IPS-20b (cell line): ENCODE measurements around the gene IFRD2.
"Not testable (repeated sequence)": the region's sequence is repeated elsewhere in the genome, so short reads cannot be mapped to it uniquely, and the experiment has no call there.

Source experiments
- H3K27ac ChIP-seq: one replicate; pipeline ENCODE4 v1.5.1; 2013; ENCODE audit warnings: low read length
- H3K27me3 ChIP-seq: 2 replicates; pipeline ENCODE4 v1.6.1; 2013; ENCODE audit warnings: mild to moderate bottlenecking, low read length, inconsistent platforms; ENCODE audit not compliant: insufficient read depth
- H3K36me3 ChIP-seq: 2 replicates; pipeline ENCODE4 v1.6.1; 2013; ENCODE audit warnings: low read depth, mild to moderate bottlenecking, inconsistent platforms, low read length, moderate library complexity; ENCODE audit not compliant: insufficient read depth
- H3K4me1 ChIP-seq: 2 replicates; pipeline ENCODE4 v1.6.1; 2013; ENCODE audit warnings: mild to moderate bottlenecking, control low read depth, inconsistent platforms, low read length, moderate library complexity; ENCODE audit not compliant: insufficient read depth
- H3K4me3 ChIP-seq: 2 replicates; pipeline ENCODE4 v1.5.1; 2013; ENCODE audit warnings: mild to moderate bottlenecking, low read length, inconsistent platforms
- H3K9ac ChIP-seq: 2 replicates; pipeline ENCODE4 v1.6.1; 2013; ENCODE audit warnings: low read depth, mild to moderate bottlenecking, inconsistent platforms, low read length, moderate library complexity
- H3K9me3 ChIP-seq: 2 replicates; pipeline ENCODE4 v1.6.1; 2013; ENCODE audit warnings: mild to moderate bottlenecking, low read depth, low read length, inconsistent platforms; ENCODE audit not compliant: insufficient read depth

The IFRD2 gene

GRCh38 chr3:50268276-50268675 lies 24.0 kb downstream of the IFRD2 start:
- Histone ChIP-seq H3K36me3 (no peaks in the 10 kb centered on the region), H3K9ac (no peak overlapping the region), H3K4me3 (no peak overlapping the region), H3K9me3 (no peaks in the 10 kb centered on the region), H3K27me3 (peaks cover 4% of the 10 kb centered on the region), H3K27ac (no peak overlapping the region), H3K4me1 (peaks cover 32% of the 10 kb centered on the region; the same call in 1 of the 2 replicates)

- H3K27ac ChIP-seq = no peak overlapping the region
Measured at GRCh38 chr3:50267280-50267913, 24.8 kb downstream of the IFRD2 start.

GRCh38 chr3:50266836-50267235 lies 25.4 kb downstream of the IFRD2 start:
- Histone ChIP-seq H3K27me3 (no peaks in the 10 kb centered on the region), H3K4me3 (no peak overlapping the region)

More at GRCh38 chr3:50267280-50267913, 24.8 kb downstream of the IFRD2 start:
- no peaks in the 10 kb centered on the region for H3K27me3 ChIP-seq
- peaks cover 32% of the 10 kb centered on the region; the same call in 1 of the 2 replicates for H3K4me1 ChIP-seq
- no peaks in the 10 kb centered on the region for H3K9me3 ChIP-seq
- H3K4me3 ChIP-seq = no peak overlapping the region
- no peaks in the 10 kb centered on the region for H3K36me3 ChIP-seq
- no peak overlapping the region for H3K9ac ChIP-seq

GRCh38 chr3:50266017-50266416 lies 26.2 kb downstream of the IFRD2 start:
- Histone ChIP-seq H3K27ac (no peak overlapping the region), H3K9ac (no peak overlapping the region), H3K4me3 (no peak overlapping the region)

More at GRCh38 chr3:50266836-50267235, 25.4 kb downstream of the IFRD2 start:
- no peaks in the 10 kb centered on the region for H3K36me3 ChIP-seq
- H3K27ac ChIP-seq = no peak overlapping the region
- H3K9me3 ChIP-seq = no peaks in the 10 kb centered on the region
- peaks cover 32% of the 10 kb centered on the region; the same call in 1 of the 2 replicates for H3K4me1 ChIP-seq
- no peak overlapping the region for H3K9ac ChIP-seq

GRCh38 chr3:50265571-50265970 lies 26.7 kb downstream of the IFRD2 start:
- Histone ChIP-seq H3K27me3 (no peaks in the 10 kb centered on the region), H3K4me1 (peaks cover 42% of the 10 kb centered on the region), H3K9me3 (no peaks in the 10 kb centered on the region), H3K27ac (peak overlapping the region; percentile 28), H3K9ac (peak overlapping the region; percentile 17; the same call in 1 of the 2 replicates), H3K36me3 (no peaks in the 10 kb centered on the region), H3K4me3 (no peak overlapping the region)

More at GRCh38 chr3:50266017-50266416, 26.2 kb downstream of the IFRD2 start:
- H3K36me3 ChIP-seq = no peaks in the 10 kb centered on the region
- H3K9me3 ChIP-seq = no peaks in the 10 kb centered on the region
- no peaks in the 10 kb centered on the region for H3K27me3 ChIP-seq
- peaks cover 37% of the 10 kb centered on the region for H3K4me1 ChIP-seq

GRCh38 chr3:50264964-50265485 lies 27.2 kb downstream of the IFRD2 start:
- H3K9ac ChIP-seq = peak overlapping the region; percentile 17; the same call in 1 of the 2 replicates
- H3K36me3 ChIP-seq = no peaks in the 10 kb centered on the region
- peaks cover 45% of the 10 kb centered on the region for H3K4me1 ChIP-seq
- H3K27ac ChIP-seq = peak overlapping the region; percentile 28
- H3K9me3 ChIP-seq = no peaks in the 10 kb centered on the region
- no peak overlapping the region for H3K4me3 ChIP-seq
- H3K27me3 ChIP-seq = no peaks in the 10 kb centered on the region

- peak overlapping the region; percentile 71 for H3K9ac ChIP-seq
- H3K36me3 ChIP-seq = no peaks in the 10 kb centered on the region
- peaks cover 41% of the 10 kb centered on the region for H3K4me1 ChIP-seq
- H3K9me3 ChIP-seq = no peaks in the 10 kb centered on the region
- H3K4me3 ChIP-seq = peak overlapping the region; percentile 27; the same call in 1 of the 2 replicates
- peak overlapping the region; percentile 55 for H3K27ac ChIP-seq
- no peaks in the 10 kb centered on the region for H3K27me3 ChIP-seq
Measured at GRCh38 chr3:50264383-50264963, 27.8 kb downstream of the IFRD2 start.

- H3K36me3 ChIP-seq = no peaks in the 10 kb centered on the region
- H3K27ac ChIP-seq = peak overlapping the region; percentile 55
- peak overlapping the region; percentile 71 for H3K9ac ChIP-seq
- H3K27me3 ChIP-seq = no peaks in the 10 kb centered on the region
- peaks cover 38% of the 10 kb centered on the region for H3K4me1 ChIP-seq
- no peaks in the 10 kb centered on the region for H3K9me3 ChIP-seq
- peak overlapping the region; percentile 27; the same call in 1 of the 2 replicates for H3K4me3 ChIP-seq
Measured at GRCh38 chr3:50263478-50264382, 28.5 kb downstream of the IFRD2 start.

GRCh38 chr3:50262778-50263177 lies 29.5 kb downstream of the IFRD2 start:
- no peak overlapping the region for H3K9ac ChIP-seq
- no peak overlapping the region for H3K4me3 ChIP-seq
- no peaks in the 10 kb centered on the region for H3K27me3 ChIP-seq
- H3K9me3 ChIP-seq = no peaks in the 10 kb centered on the region
- peaks cover 9% of the 10 kb centered on the region for H3K36me3 ChIP-seq
- H3K4me1 ChIP-seq = peaks cover 32% of the 10 kb centered on the region
- H3K27ac ChIP-seq = no peak overlapping the region

GRCh38 chr3:50262200-50262599 lies 30.0 kb downstream of the IFRD2 start:
- not testable (repeated sequence) for H3K4me3 ChIP-seq, H3K27ac ChIP-seq, H3K9ac ChIP-seq, H3K9me3 ChIP-seq, H3K27me3 ChIP-seq
- Histone ChIP-seq H3K4me1 (peaks cover 27% of the 10 kb centered on the region), H3K36me3 (peaks cover 15% of the 10 kb centered on the region)

- Histone ChIP-seq H3K36me3 (peaks cover 22% of the 10 kb centered on the region), H3K4me1 (peaks cover 24% of the 10 kb centered on the region), H3K9me3 (no peaks in the 10 kb centered on the region), H3K27ac (no peak overlapping the region), H3K9ac (peak overlapping the region; percentile 83; the same call in 1 of the 2 replicates), H3K4me3 (no peak overlapping the region; the same call in 1 of the 2 replicates), H3K27me3 (no peaks in the 10 kb centered on the region)
Measured at GRCh38 chr3:50261505-50261904, 30.7 kb downstream of the IFRD2 start.
